Measurements from ENCODE around the gene ZNF667. TPM values are rescaled to one million over a fixed set of nuclear protein-coding genes. Genes with fewer than 3 reads are reported as not detected.
A peak's percentile ranks its signal among the peaks of the same experiment; 100 is the strongest.

ZNF667 gene
- polyA plus RNA-seq, 1 experiment = 1.9 TPM

DNA sequence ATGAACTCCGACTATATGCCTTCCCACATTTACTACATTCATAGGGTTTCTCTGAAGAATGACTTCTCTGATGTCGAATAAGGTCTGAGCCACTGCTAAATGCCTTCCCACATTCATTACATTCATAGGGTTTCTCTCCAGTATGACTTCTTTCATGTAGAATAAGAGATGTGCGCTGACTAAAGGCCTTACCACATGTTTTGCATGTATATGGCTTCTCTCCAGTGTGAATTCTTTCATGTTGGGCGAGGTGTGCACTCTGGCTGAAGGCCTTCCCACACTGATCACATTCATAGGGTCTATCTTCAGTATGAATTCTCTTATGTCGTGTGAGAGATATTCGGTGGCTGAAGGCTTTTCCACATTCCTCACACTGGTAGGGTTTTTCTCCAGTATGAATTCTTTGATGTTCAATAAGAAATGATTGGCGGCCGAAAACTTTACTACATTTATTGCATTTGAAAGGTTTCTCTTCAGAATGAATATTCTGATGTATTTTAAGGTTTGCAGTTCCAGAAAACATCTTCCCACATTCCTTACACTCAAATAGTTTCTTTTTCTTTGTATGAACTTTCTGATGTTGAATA, 35.8 kb downstream of the ZNF667 start:
- POLR2A ChIA-PET = no interaction called here
- Histone ChIP-seq H3K27me3 (ENCODE audit: control insufficient read depth, insufficient read depth, low read length) (no peaks in the 10 kb centered on the region), H3K36me3 (ENCODE audit: control insufficient read depth, insufficient read depth, low read length) (no peaks in the 10 kb centered on the region), H3K4me3 (ENCODE audit: low read depth, low read length) (no peak overlapping the region)
- TF ChIP-seq, protein P1, sequence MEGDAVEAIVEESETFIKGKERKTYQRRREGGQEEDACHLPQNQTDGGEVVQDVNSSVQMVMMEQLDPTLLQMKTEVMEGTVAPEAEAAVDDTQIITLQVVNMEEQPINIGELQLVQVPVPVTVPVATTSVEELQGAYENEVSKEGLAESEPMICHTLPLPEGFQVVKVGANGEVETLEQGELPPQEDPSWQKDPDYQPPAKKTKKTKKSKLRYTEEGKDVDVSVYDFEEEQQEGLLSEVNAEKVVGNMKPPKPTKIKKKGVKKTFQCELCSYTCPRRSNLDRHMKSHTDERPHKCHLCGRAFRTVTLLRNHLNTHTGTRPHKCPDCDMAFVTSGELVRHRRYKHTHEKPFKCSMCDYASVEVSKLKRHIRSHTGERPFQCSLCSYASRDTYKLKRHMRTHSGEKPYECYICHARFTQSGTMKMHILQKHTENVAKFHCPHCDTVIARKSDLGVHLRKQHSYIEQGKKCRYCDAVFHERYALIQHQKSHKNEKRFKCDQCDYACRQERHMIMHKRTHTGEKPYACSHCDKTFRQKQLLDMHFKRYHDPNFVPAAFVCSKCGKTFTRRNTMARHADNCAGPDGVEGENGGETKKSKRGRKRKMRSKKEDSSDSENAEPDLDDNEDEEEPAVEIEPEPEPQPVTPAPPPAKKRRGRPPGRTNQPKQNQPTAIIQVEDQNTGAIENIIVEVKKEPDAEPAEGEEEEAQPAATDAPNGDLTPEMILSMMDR (IDR thresholded peaks at IDR 0.05; ENCODE audit: insufficient read depth, low read depth, low read length) = no peak
- no peak for DNase-seq (ENCODE audit: low read depth)
- CTCF ChIA-PET = no interaction called here

- DNase-seq (ENCODE audit: low read depth) = no peak
- TF ChIP-seq, protein P1 (IDR thresholded peaks at IDR 0.05; ENCODE audit: insufficient read depth, low read depth, low read length) = no peak
- no peak overlapping the region for H3K4me3 ChIP-seq (ENCODE audit: low read depth, low read length)
- H3K36me3 ChIP-seq (ENCODE audit: control insufficient read depth, insufficient read depth, low read length) = peaks cover 1% of the 10 kb centered on the region; the same call in 1 of the 2 replicates
- CTCF ChIA-PET = no interaction called here
- POLR2A ChIA-PET = no interaction called here
- H3K27me3 ChIP-seq (ENCODE audit: control insufficient read depth, insufficient read depth, low read length) = no peaks in the 10 kb centered on the region
These were observed 53.2 kb downstream of the ZNF667 start for GRCh38 chr19:56423985-56424353.

DNA sequence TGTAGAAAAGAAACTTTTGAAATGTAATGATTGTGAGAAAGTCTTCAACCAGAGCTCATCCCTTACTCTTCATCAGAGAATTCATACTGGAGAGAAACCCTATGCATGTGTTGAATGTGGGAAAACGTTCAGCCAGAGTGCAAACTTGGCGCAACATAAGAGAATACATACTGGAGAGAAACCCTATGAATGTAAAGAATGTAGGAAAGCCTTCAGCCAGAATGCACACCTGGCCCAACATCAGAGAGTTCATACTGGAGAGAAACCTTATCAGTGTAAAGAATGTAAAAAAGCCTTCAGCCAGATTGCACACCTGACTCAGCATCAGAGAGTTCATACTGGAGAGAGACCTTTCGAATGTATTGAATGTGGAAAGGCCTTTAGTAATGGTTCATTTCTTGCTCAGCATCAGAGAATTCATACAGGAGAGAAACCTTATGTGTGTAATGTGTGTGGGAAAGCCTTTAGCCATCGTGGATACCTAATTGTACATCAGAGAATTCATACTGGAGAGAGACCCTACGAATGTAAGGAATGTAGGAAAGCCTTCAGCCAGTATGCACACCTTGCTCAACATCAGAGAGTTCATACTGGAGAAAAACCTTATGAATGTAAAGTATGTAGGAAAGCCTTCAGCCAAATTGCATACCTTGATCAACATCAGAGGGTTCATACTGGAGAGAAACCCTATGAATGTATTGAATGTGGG, 53.7 kb downstream of the ZNF667 start:
- no peak for DNase-seq (ENCODE audit: low read depth)
- CTCF ChIA-PET = no interaction called here
- peaks cover 1% of the 10 kb centered on the region; the same call in 1 of the 2 replicates for H3K36me3 ChIP-seq (ENCODE audit: control insufficient read depth, insufficient read depth, low read length)
- H3K4me3 ChIP-seq (ENCODE audit: low read depth, low read length) = no peak overlapping the region
- TF ChIP-seq, protein P1 (IDR thresholded peaks at IDR 0.05; ENCODE audit: insufficient read depth, low read depth, low read length) = no peak
- no peaks in the 10 kb centered on the region for H3K27me3 ChIP-seq (ENCODE audit: control insufficient read depth, insufficient read depth, low read length)
- POLR2A ChIA-PET = no interaction called here

DNA sequence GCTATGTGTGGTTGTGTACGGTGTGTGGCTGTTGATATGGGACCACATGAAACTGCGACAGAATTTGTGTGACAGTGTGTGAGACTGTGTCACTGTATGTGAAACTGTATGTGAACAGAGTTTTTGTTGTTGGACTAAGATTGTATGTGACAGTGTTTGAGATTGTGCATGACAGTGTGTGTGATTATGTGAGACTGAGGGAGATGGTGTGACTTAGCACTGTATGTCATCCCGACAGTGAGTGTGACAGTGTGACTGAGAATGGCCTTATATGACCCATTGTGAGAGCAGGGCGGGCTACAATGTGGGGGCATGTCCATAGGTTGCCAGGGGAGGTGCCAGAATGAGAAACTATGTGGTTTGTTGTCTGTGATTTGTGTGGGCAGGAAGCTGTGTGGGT, 72.1 kb downstream of the ZNF667 start:
- CTCF ChIA-PET = no interaction called here
- DNase-seq (ENCODE audit: low read depth) = no peak
- TF ChIP-seq, protein P1 (IDR thresholded peaks at IDR 0.05; ENCODE audit: insufficient read depth, low read depth, low read length) = no peak
- Histone ChIP-seq H3K36me3 (ENCODE audit: control insufficient read depth, insufficient read depth, low read length) (peaks cover 6% of the 10 kb centered on the region), H3K27me3 (ENCODE audit: control insufficient read depth, insufficient read depth, low read length) (no peaks in the 10 kb centered on the region), H3K4me3 (ENCODE audit: low read depth, low read length) (peak overlapping the region; percentile 70)
- POLR2A ChIA-PET = no interaction called here

DNA sequence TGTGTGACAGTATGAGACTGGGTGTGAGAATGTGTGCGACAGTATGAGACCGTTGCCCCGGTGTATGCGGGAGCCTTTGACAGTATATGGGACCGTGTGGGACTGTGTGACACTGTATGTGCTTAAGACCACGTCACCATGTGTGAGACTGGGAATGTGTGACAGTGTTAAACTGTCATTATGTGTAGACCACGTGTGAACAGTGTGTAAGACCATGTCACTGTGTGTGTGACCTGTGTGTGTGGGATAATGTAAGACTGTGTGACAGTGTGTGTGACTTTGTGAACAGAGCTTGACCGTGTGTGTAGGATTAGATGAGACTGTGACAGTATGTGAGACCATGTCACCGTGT, 72.5 kb downstream of the ZNF667 start:
- DNase-seq (ENCODE audit: low read depth) = no peak
- peak overlapping the region; percentile 70 for H3K4me3 ChIP-seq (ENCODE audit: low read depth, low read length)
- CTCF ChIA-PET = no interaction called here
- TF ChIP-seq, protein P1 (IDR thresholded peaks at IDR 0.05; ENCODE audit: insufficient read depth, low read depth, low read length) = no peak
- peaks cover 6% of the 10 kb centered on the region for H3K36me3 ChIP-seq (ENCODE audit: control insufficient read depth, insufficient read depth, low read length)
- no peaks in the 10 kb centered on the region for H3K27me3 ChIP-seq (ENCODE audit: control insufficient read depth, insufficient read depth, low read length)
- POLR2A ChIA-PET = no interaction called here

Measured in BJ (cell line).